GM19035 (cell line): Measurements from ENCODE around the gene POGK.
"Not testable (repeated sequence)": the region's sequence is repeated elsewhere in the genome, so short reads cannot be mapped to it uniquely, and the experiment has no call there.

Experiments used
- ATAC-seq: cut with Tn5 transposase; IDR thresholded peaks from one replicate; pipeline ENCODE4 v1.9.1; 2021; ENCODE audit not compliant: unreplicated experiment

Gene POGK

GRCh38 chr1:166838766-166839599 is at the start of gene POGK:
TSS of gene POGK (plus strand) at chr1:166839475. CDS start at chr1:166840957, 1,482 bp downstream.
- ATAC-seq, result peak; percentile 97

GRCh38 chr1:166796620-166797236 is 42.5 kb upstream of the POGK start:
- ATAC-seq, result no peak

- ATAC-seq, result no peak
Observed at GRCh38 chr1:166808952-166809351, 30.3 kb upstream of the POGK start.

GRCh38 chr1:166811691-166812090 is 27.6 kb upstream of the POGK start:
- ATAC-seq, result no peak

- ATAC-seq, result no peak
Observed at GRCh38 chr1:166813508-166814223, 25.6 kb upstream of the POGK start.

- no peak for ATAC-seq
Observed at GRCh38 chr1:166814611-166815010, 24.7 kb upstream of the POGK start.

GRCh38 chr1:166819974-166820373 is 19.3 kb upstream of the POGK start:
- no peak for ATAC-seq

- no peak for ATAC-seq
Observed at GRCh38 chr1:166822385-166822784, 16.9 kb upstream of the POGK start.

GRCh38 chr1:166827426-166827825 is 11.8 kb upstream of the POGK start:
- no peak for ATAC-seq

GRCh38 chr1:166829762-166830161 is 9.5 kb upstream of the POGK start:
- not testable (repeated sequence) for ATAC-seq

GRCh38 chr1:166836733-166837132 is 2.5 kb upstream of the POGK start:
- ATAC-seq, result no peak

- peak; percentile 41 for ATAC-seq
Observed at GRCh38 chr1:166839600-166840308, 479 bp downstream of the POGK start.

GRCh38 chr1:166840309-166841274 is 1.3 kb downstream of the POGK start:
- ATAC-seq, result no peak

- no peak for ATAC-seq
Observed at GRCh38 chr1:166843322-166843721, 4.0 kb downstream of the POGK start.

GRCh38 chr1:166843769-166844596 is 4.7 kb downstream of the POGK start:
- no peak for ATAC-seq

- no peak for ATAC-seq
Observed at GRCh38 chr1:166844791-166845190, 5.5 kb downstream of the POGK start.

- no peak for ATAC-seq
Observed at GRCh38 chr1:166848193-166848592, 8.9 kb downstream of the POGK start.

GRCh38 chr1:166849135-166849534 is 9.9 kb downstream of the POGK start:
- ATAC-seq, result no peak

GRCh38 chr1:166852918-166853317 is 13.6 kb downstream of the POGK start:
- no peak for ATAC-seq
